Breast epithelium (tissue), 4 donors: ENCODE data around the gene ACTL10. TPM values are rescaled to one million over a fixed set of nuclear protein-coding genes. Genes with fewer than 3 reads are reported as not detected.

Source experiments
- DNase-seq, 2 donors: peaks; one replicate each; pipeline ENCODE4 v3.0.0-alpha.2; 2019; ENCODE audit warnings: low spot score in 2 of 2
- H3K27ac ChIP-seq, 2 donors: fragments of 200-600 bp; sonication (generic) in 1 of 2; one replicate each; pipeline ENCODE4 v1.5.1; 2016 to 2019; ENCODE audit warnings: mild to moderate bottlenecking in 1 of 2
- H3K27me3 ChIP-seq, 2 donors: fragments of 200-600 bp; sonication (generic) in 1 of 2; one replicate each; pipeline versions ENCODE4 v1.5.1 to v1.6.0; 2017 to 2019; ENCODE audit warnings: control low read depth in 1 of 2, mild to moderate bottlenecking in 1 of 2
- H3K36me3 ChIP-seq: fragments of 200-600 bp; one replicate; pipeline ENCODE4 v1.5.1; 2019
- H3K4me1 ChIP-seq, 2 donors: fragments of 200-600 bp; sonication (generic); one replicate each; pipeline ENCODE4 v1.5.1; 2016 to 2019; ENCODE audit warnings: control low read depth in 1 of 2
- H3K4me3 ChIP-seq, 3 donors: fragments of 200-600 bp; sonication (generic); 1 replicate in 2 of 3; 2 replicates in 1 of 3; pipeline ENCODE4 v1.5.1; 2016 to 2019; ENCODE audit warnings: mild to moderate bottlenecking in 3 of 3, moderate library complexity in 2 of 3
- H3K9me3 ChIP-seq, 2 donors: fragments of 200-600 bp; sonication (generic) in 1 of 2; one replicate each; pipeline ENCODE4 v1.5.1; 2016 to 2019; ENCODE audit warnings: control low read depth in 1 of 2
- CTCF ChIP-seq, 3 donors: fragments of 450-650 bp; IDR thresholded peaks; one replicate each; pipeline ENCODE4 v1.5.1; 2016 to 2017; ENCODE audit warnings: antibody characterized with exemption in 3 of 3, mild to moderate bottlenecking in 3 of 3, moderate library complexity in 3 of 3
- POLR2A ChIP-seq: fragments of 450-650 bp; IDR thresholded peaks from one replicate; pipeline ENCODE4 v1.6.1; 2016; ENCODE audit warnings: antibody characterized with exemption, mild to moderate bottlenecking, moderate library complexity
- POLR2AphosphoS5 ChIP-seq, 3 donors: sonication (generic); formaldehyde crosslinking; IDR thresholded peaks; one replicate each; pipeline ENCODE4 v1.6.1; 2017; ENCODE audit warnings: antibody characterized with exemption in 3 of 3
- intact Hi-C: fragments of 100-400 bp; cut with DNase I; formaldehyde crosslinking; loops from one replicate; pipeline ENCODE4 v1.15.1; 2023; ENCODE audit warnings: low total_unique reads
- total RNA-seq, 3 donors: library from RNA; depleted of rRNA; stranded (reverse); fragments of >200 nt; gene quantifications; one replicate each; pipeline ENCODE4 v1.1.0, GENCODE V29; 2016

The ACTL10 gene
- total RNA-seq, 3 donors from 2014 or later, result 1.4 to 3.4 (median 2.6) TPM

- intact Hi-C loops, result no loop called here
- no peak for DNase-seq
- no peak overlapping the region for H3K4me3 ChIP-seq
- no peaks in the 10 kb centered on the region for H3K27me3 ChIP-seq
- H3K27ac ChIP-seq, result no peak overlapping the region
- H3K9me3 ChIP-seq, result no peaks in the 10 kb centered on the region
- H3K36me3 ChIP-seq, result no peaks in the 10 kb centered on the region
- TF ChIP-seq CTCF (IDR thresholded peaks at IDR 0.05) (no peak), POLR2AphosphoS5 (IDR thresholded peaks at IDR 0.05) (no peak), POLR2A (no peak)
- H3K4me1 ChIP-seq, result no peaks in the 10 kb centered on the region
Measured at GRCh38 chr20:33702861-33703260, 36.1 kb downstream of the ACTL10 start.

DNA sequence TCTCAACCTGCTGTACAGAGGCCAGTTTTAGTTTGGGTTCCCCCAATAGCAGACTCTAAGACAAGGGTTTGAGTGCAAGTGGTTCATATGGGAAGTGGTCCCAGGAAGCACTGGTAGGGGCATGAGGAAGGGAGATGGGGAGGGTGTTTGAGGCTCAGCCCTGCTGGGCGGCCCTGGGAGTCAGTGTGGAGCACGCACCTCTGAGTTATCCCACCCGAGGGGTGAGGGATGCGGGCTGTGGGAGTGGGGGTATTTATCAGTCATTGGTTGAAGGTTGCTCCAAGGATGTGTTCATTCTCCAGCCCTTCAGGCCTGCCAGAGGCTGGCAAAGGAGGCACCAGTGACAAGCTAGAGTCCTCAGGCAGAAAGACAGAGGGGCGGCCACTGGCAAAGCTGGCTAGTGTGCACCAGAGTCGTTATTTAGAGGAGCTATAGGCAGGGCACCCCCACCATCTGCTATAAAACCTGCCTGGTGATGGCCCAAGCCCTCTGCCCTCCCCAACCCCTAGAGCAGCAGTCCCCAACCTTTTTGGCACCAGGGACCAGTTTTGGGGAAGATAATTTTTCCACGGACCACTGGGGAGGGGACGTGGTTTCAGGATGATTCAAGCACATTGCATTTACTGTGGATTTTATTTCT, 36.9 kb downstream of the ACTL10 start:
- H3K27ac ChIP-seq, result no peak overlapping the region
- no peak for DNase-seq
- H3K4me3 ChIP-seq, result no peak overlapping the region
- intact Hi-C loops, result no loop called here
- no peaks in the 10 kb centered on the region for H3K9me3 ChIP-seq
- H3K27me3 ChIP-seq, result no peaks in the 10 kb centered on the region
- H3K36me3 ChIP-seq, result no peaks in the 10 kb centered on the region
- H3K4me1 ChIP-seq, result no peaks in the 10 kb centered on the region
- TF ChIP-seq POLR2AphosphoS5 (IDR thresholded peaks at IDR 0.05), result no peak
- TF ChIP-seq CTCF (IDR thresholded peaks at IDR 0.05), result no peak
- no peak for TF ChIP-seq POLR2A

DNA sequence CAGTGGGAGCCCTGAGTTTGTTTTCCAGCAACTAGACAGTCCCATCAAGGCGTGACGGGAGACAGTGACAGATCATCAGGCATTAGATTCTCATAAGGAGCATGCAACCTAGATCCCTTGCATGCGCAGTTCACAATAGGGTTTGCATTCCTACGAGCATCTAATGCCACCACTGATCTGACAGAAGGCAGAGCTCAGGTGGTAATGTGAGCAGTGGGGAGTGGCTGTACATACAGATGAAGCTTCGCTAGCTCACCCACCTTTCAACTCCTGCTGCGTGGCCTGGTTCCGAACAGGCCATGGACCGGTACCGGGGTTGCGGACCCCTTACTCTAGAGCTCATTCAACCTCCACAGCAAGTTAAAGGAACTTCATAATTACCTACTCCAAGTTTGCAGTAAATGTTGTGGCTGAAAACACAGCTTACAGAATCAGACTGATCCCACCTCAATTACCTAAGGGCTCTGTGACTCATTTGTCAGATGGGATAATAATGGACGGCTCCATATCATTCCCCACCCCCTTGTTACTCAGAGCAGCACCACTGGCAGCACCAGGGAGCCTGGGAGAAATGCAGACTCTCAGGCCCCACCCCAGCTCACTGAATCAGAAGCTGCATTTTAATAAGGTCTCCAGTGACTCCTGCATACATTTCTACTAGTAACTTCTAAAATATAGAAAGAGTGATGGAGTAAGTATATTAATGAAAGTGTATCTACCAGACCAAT, 37.6 kb downstream of the ACTL10 start:
- H3K36me3 ChIP-seq, result no peaks in the 10 kb centered on the region
- H3K9me3 ChIP-seq, result no peaks in the 10 kb centered on the region
- H3K27me3 ChIP-seq, result no peaks in the 10 kb centered on the region
- H3K4me3 ChIP-seq, result no peak overlapping the region
- H3K27ac ChIP-seq, result no peak overlapping the region
- no peaks in the 10 kb centered on the region for H3K4me1 ChIP-seq
- no peak for TF ChIP-seq POLR2AphosphoS5 (IDR thresholded peaks at IDR 0.05)
- TF ChIP-seq POLR2A, result no peak
- no peak for TF ChIP-seq CTCF (IDR thresholded peaks at IDR 0.05)
- intact Hi-C loops, result no loop called here
- no peak for DNase-seq

DNA sequence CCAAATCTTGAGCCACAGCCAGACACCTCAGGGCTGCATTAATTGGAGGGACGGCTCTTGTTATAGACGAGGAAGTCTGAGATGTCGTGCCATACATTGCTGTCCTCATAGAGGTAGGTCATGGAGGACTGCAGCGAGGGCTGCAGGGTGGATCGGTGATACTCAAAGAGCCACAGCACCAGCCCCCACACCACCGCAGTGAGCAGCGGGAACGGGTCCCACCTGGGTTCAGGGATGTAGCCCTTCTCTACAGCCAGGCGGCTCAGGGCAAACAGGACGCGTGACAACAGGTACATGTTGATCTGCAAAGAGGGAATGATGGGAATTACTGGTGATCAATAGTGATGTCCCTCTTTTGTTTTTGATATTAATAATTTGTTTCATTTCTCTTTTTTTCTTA, 40.9 kb downstream of the ACTL10 start:
- Histone ChIP-seq H3K4me3 (no peak overlapping the region), H3K27ac (no peak overlapping the region), H3K9me3 (no peaks in the 10 kb centered on the region), H3K27me3 (no peaks in the 10 kb centered on the region), H3K4me1 (no peaks in the 10 kb centered on the region), H3K36me3 (no peaks in the 10 kb centered on the region)
- TF ChIP-seq POLR2A, result no peak
- TF ChIP-seq CTCF (IDR thresholded peaks at IDR 0.05), result no peak
- TF ChIP-seq POLR2AphosphoS5 (IDR thresholded peaks at IDR 0.05), result no peak
- DNase-seq, result no peak
- intact Hi-C loops, result no loop called here

- Histone ChIP-seq H3K36me3 (no peaks in the 10 kb centered on the region), H3K4me3 (no peak overlapping the region), H3K27ac (no peak overlapping the region), H3K9me3 (no peaks in the 10 kb centered on the region), H3K27me3 (no peaks in the 10 kb centered on the region), H3K4me1 (no peaks in the 10 kb centered on the region)
- intact Hi-C loops, result no loop called here
- no peak for DNase-seq
- TF ChIP-seq POLR2A, result no peak
- no peak for TF ChIP-seq POLR2AphosphoS5 (IDR thresholded peaks at IDR 0.05)
- TF ChIP-seq CTCF (IDR thresholded peaks at IDR 0.05), result no peak
Measured at GRCh38 chr20:33709398-33709797, 42.7 kb downstream of the ACTL10 start.
